HL-60 (cell line): ENCODE data around the gene ANKRD34A.
A peak's percentile ranks its signal among the peaks of the same experiment; 100 is the strongest.

Experiments used
- DNase-seq, 2 experiments: peaks; one replicate each; pipeline ENCODE4 v3.0.0-alpha.2; 2010 to 2020; ENCODE audit warnings: low read depth in 1 of 2, low spot score in 1 of 2
- H3K27ac ChIP-seq: fragments of 250-450 bp; sonication (Bioruptor Pico); replicated peaks from 2 replicates; pipeline ENCODE4 v1.5.1; 2020; ENCODE audit warnings: mild to moderate bottlenecking, moderate library complexity
- H3K27me3 ChIP-seq: fragments of 250-450 bp; sonication (Bioruptor Pico); 2 replicates; pipeline ENCODE4 v1.5.1; 2021; ENCODE audit warnings: mild to moderate bottlenecking, moderate library complexity; ENCODE audit not compliant: insufficient read depth, poor library complexity, severe bottlenecking
- H3K4me3 ChIP-seq: replicated peaks from 2 replicates; pipeline ENCODE4 v1.5.1; 2011; ENCODE audit warnings: mild to moderate bottlenecking, control low read depth, low read length; ENCODE audit not compliant: insufficient read depth
- CTCF ChIP-seq: IDR thresholded peaks from one replicate; pipeline ENCODE4 v1.5.1; 2011; ENCODE audit warnings: low read length, control low read depth, inconsistent platforms; ENCODE audit not compliant: insufficient read depth
- GABPA ChIP-seq: IDR thresholded peaks from 2 replicates; pipeline ENCODE4 v1.6.1; 2012; ENCODE audit warnings: low read depth
- POLR2AphosphoS5 ChIP-seq: IDR thresholded peaks from 2 replicates; pipeline ENCODE4 v1.6.1; 2012; ENCODE audit warnings: low read depth
- REST ChIP-seq: IDR thresholded peaks from 2 replicates; pipeline ENCODE4 v1.6.1; 2012; ENCODE audit warnings: low read depth; ENCODE audit not compliant: insufficient replicate concordance
- SPI1 ChIP-seq: IDR thresholded peaks from 2 replicates; pipeline ENCODE4 v1.6.1; 2012; ENCODE audit warnings: low read depth, mild to moderate bottlenecking, borderline replicate concordance

Gene ANKRD34A

GRCh38 chr1:145980457-145980994 is 16.2 kb upstream of the ANKRD34A start:
- Histone ChIP-seq H3K4me3 (no peak overlapping the region), H3K27ac (peak overlapping the region; percentile 91)
- no peak for DNase-seq

DNA sequence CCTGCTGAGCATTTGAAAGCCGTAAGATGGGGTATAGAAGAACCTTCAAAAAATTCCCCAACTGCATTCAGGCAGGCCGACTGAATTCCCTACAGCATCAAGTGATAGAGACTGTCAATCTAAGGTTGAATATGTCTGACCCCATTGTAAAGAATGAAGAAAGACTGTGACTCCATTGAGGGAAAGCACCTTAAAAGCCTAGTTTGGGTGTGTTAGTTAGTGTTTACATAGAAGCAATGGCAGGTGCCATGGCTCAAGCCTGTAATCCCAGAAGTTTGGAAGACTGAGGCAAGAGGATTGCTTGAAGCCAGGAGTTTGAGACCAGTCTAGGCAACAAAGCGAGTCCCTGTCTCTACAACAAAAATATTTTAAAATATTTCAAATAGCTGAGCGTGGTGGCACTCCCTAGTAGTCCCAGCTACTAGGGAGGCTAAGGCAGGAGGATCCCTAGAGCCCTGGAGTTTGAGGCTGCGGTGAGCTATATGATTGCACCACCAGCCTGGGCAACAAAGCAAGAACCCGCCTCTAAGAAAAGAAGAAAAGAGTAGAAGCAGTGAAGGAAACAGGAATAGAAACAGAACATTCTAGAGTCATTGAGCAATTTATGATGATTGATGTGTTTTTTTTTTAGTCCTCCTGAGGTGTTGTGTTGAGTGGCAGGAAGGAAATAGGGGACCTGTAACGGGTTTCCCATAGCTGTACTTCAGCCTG is 15.5 kb upstream of the ANKRD34A start:
- TF ChIP-seq CTCF (no peak), GABPA (no peak), POLR2AphosphoS5 (no peak), REST (no peak)
- Histone ChIP-seq H3K4me3 (no peak overlapping the region), H3K27me3 (no peaks in the 10 kb centered on the region), H3K27ac (peak overlapping the region; percentile 91)
- DNase-seq, result peak in 1 of 2 experiments; percentile 66

More at GRCh38 chr1:145980457-145980994, 16.2 kb upstream of the ANKRD34A start:
- TF ChIP-seq CTCF (no peak), GABPA (no peak), POLR2AphosphoS5 (no peak), REST (no peak)
- no peaks in the 10 kb centered on the region for H3K27me3 ChIP-seq

DNA sequence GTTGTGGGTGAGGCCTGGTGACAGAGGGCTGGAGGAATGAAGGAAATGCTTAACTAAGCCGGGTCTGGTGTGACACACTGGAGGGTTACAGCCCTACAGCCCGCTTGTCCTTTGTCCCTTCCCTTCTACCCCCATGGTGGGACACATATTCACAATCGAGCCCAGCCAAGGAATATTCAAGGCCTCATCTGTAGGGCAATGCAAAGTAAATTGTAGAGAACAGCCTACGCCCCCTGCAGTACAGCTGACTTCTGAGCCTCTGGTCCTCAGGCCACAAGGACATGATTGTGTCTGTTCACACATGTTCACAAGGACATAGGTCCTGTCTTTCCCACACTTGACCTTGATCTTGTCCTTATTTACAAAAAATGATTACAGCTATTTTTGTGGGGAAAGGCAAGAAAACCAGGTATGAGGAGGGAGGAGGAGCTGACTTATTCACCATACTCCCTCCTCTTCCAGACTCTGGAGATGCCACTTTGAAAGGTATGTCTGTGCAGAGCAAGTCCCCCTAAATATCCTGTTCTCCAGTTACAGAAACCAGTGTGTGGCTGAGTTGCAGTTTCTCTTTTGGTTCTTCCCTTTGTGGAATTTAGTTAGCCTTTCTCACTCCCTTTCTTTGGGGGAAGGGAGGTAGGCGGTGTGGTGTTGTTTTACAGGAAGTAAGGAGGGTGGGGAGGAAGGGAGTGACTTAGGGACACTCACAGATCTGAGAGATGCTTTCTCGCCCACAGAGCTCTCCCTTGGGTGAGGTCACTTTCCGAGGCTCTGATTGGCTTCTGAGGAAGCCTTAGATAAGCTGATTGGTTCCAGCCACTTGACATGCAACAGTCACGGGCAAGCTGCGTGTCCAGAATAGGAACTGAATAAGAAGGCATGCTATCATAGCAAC is 14.7 kb upstream of the ANKRD34A start:
- DNase-seq, result peak; percentile 98 to 99
- TF ChIP-seq CTCF (no peak), GABPA (no peak), SPI1 (peak; percentile 70; the same call in 1 of the 2 replicates), REST (no peak), POLR2AphosphoS5 (no peak; the same call in 1 of the 2 replicates)
- Histone ChIP-seq H3K27ac (peak overlapping the region; percentile 91), H3K4me3 (no peak overlapping the region), H3K27me3 (no peaks in the 10 kb centered on the region)
